IPS-15b (cell line): ENCODE results near the gene CLEC1A.

Source experiments
- H3K27me3 ChIP-seq: one replicate; pipeline ENCODE4 v1.6.1; 2013; ENCODE audit warnings: low read length; ENCODE audit not compliant: control insufficient read depth, insufficient read depth
- H3K36me3 ChIP-seq: one replicate; pipeline ENCODE4 v1.6.1; 2013; ENCODE audit warnings: low read length; ENCODE audit not compliant: control insufficient read depth, insufficient read depth
- H3K4me1 ChIP-seq: one replicate; pipeline ENCODE4 v1.6.1; 2013; ENCODE audit warnings: mild to moderate bottlenecking, low read length; ENCODE audit not compliant: control insufficient read depth, insufficient read depth
- H3K4me3 ChIP-seq: one replicate; pipeline ENCODE4 v1.5.1; 2013; ENCODE audit warnings: low read depth, low read length
- H3K9ac ChIP-seq: one replicate; pipeline ENCODE4 v1.6.1; 2013; ENCODE audit warnings: low read depth, mild to moderate bottlenecking, low read length
- H3K9me3 ChIP-seq: one replicate; pipeline ENCODE4 v1.6.1; 2013; ENCODE audit warnings: mild to moderate bottlenecking, low read length; ENCODE audit not compliant: control insufficient read depth, insufficient read depth

Gene CLEC1A, protein sequence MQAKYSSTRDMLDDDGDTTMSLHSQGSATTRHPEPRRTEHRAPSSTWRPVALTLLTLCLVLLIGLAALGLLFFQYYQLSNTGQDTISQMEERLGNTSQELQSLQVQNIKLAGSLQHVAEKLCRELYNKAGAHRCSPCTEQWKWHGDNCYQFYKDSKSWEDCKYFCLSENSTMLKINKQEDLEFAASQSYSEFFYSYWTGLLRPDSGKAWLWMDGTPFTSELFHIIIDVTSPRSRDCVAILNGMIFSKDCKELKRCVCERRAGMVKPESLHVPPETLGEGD

DNA sequence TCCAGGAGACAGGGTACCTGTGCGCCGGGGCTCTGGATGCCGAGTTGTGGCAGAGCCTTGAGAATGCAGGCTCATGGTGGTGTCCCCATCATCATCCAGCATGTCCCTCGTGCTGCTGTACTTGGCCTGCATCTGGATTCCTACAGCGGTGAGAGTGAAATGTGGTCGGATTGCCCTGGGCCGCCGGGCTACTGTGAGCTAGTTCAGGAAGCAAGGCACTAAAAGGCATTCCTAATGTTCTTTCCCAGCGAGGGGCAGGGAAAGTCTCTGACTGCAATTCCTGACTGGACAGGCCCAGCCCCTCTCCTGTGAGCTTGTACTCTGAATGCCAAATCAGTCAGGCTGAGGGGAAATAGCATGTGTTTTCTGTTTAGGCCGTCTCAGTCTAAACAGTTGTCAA lies at the start of gene CLEC1A:
CLEC1A (minus strand) TSS at position 195 of the 400 bp plus-strand sequence; CDS start at position 132, 63 bp downstream.
- Histone ChIP-seq H3K36me3 (no peaks in the 10 kb centered on the region), H3K4me3 (no peak within 1 kb of the TSS), H3K9ac (no peak within 1 kb of the TSS), H3K4me1 (no peaks in the 10 kb centered on the region), H3K27me3 (no peaks in the 10 kb centered on the region), H3K9me3 (no peaks in the 10 kb centered on the region)

DNA sequence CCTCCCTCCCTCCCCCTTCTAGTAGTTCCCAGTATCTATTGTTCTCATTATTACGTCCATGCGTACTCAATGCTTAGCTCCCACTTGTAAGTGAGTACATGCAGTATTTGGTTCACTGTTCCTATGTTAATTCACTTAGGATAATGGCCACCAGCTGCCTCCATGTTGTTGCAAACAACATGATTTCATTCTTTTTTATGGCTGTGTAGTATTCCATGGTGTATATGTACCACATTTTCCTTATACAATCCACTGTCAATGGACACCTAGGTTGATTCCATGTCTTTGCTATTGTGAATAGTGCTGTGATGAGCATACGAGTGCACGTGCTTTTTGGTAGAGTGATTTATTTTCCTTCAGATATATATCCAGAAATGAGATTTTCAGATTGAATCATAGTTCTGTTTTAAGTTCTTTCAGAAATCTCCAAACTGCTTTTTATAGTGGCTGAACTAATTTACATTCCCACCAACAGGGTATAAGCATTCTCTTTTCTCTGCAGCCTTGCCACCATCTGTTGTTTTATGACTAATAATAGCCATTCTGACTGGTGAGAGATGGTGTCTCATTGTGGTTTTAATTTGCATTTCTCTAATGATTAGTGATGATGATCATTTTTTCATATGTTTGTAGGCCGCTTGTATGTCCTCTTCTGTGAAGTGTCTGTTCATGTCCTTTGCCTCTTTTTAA lies 49.1 kb upstream of the CLEC1A start:
- H3K9ac ChIP-seq: no peak overlapping the region

DNA sequence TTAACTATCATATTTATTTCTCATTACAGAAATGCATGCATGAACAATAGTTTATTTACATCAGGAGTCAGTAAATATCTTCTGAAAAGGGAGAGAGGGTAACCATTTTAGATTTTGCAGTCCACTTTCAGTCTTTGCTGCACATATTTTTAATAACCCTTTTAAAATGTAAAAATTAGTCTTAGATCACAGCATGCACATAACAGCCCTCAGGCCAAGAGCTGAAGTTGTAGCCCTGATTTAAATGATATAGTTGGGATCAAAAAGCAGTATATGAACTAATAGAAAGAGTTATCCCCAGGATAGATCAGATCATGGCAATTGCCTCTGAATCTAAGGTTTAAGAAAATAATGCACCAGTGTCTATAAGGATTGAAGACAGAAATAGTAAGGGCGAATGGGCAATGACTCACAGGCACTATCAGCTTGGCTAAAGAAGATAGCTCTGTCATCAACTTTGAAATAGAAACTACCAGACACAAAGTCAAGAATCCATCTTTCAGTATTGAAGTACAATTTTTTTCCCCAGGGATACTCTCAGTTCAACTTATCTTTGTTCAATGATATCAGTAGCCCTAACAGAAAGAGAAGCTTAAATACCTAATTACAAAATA lies 44.3 kb upstream of the CLEC1A start:
- Histone ChIP-seq H3K4me1 (no peaks in the 10 kb centered on the region), H3K36me3 (no peaks in the 10 kb centered on the region), H3K4me3 (no peak overlapping the region), H3K9ac (no peak overlapping the region), H3K9me3 (no peaks in the 10 kb centered on the region), H3K27me3 (no peaks in the 10 kb centered on the region)

More for the DNA sequence above, 49.1 kb upstream of the CLEC1A start:
- Histone ChIP-seq H3K27me3 (no peaks in the 10 kb centered on the region), H3K4me1 (no peaks in the 10 kb centered on the region), H3K36me3 (no peaks in the 10 kb centered on the region), H3K4me3 (no peak overlapping the region), H3K9me3 (no peaks in the 10 kb centered on the region)

DNA sequence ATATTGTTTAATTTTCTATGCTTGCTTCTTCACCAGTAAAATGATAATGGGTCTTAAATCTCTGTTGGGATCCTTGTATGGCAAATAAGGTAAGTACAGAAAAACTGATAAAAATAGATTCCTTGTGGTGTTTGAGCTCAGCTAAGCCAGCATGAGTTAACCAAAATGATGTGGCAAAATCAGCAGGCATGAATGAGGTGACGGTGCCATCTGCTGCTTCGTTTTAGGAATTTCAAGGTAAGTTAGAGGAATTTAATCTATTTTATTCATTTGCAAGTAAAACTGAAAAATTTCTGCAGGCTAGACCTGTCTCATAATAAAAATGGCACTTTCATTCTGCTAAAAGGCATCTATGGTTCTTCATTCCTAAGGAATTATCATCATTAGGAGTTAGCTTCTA lies 41.2 kb upstream of the CLEC1A start:
- no peaks in the 10 kb centered on the region for H3K36me3 ChIP-seq
- no peaks in the 10 kb centered on the region for H3K27me3 ChIP-seq
- no peak overlapping the region for H3K9ac ChIP-seq
- no peaks in the 10 kb centered on the region for H3K9me3 ChIP-seq
- H3K4me1 ChIP-seq: no peaks in the 10 kb centered on the region
- no peak overlapping the region for H3K4me3 ChIP-seq

DNA sequence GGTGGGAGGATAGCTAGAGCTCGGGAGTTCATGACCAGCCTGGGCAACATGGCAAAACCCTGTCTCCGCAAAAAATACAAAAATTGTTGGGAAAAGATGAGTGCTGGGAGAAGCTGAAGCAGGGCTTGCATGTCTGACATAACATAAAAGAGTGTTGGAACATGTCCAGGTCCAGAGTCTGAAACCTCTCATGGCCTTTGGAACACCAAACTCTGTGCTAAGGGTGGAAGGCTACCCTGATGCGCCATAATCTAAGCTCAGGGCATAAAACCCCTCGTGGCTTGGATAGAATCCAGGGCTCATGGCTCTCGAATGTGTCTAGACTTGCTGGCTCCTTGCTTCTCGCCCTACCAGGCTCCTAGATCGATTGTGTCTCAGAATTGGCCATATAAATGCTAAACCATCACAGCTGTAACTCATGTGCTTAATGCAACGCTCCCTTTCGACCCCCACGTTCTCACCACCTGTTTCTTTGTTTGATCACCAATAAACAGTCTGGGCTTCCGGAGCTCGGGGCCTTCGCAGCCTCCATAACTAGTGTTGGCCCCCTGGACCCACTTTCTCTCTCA lies 37.9 kb upstream of the CLEC1A start:
- Histone ChIP-seq H3K4me3 (no peak overlapping the region), H3K9me3 (no peaks in the 10 kb centered on the region), H3K36me3 (no peaks in the 10 kb centered on the region), H3K9ac (no peak overlapping the region), H3K27me3 (no peaks in the 10 kb centered on the region), H3K4me1 (peaks cover 15% of the 10 kb centered on the region)

DNA sequence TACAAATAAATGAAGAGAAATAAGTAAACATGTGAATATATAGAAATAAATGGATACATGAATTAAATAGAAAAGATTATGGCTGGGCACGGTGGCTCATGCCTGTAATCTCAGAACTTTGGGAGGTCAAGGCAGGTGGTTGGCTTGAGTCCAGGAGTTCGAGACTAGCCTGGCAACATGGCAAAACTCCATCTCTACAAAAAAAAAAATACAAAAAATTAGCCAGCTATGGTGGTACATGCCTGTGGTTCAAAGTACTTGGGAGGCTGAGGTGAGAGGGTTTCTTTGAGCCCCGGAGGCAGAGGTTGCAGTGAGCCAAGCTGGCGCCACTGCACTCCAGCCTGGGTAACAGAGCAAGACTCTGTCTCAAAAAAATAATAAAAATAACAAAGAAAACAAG lies 36.3 kb upstream of the CLEC1A start:
- Histone ChIP-seq H3K9me3 (no peaks in the 10 kb centered on the region), H3K36me3 (no peaks in the 10 kb centered on the region), H3K4me1 (peaks cover 23% of the 10 kb centered on the region), H3K9ac (no peak overlapping the region), H3K27me3 (no peaks in the 10 kb centered on the region), H3K4me3 (no peak overlapping the region)

DNA sequence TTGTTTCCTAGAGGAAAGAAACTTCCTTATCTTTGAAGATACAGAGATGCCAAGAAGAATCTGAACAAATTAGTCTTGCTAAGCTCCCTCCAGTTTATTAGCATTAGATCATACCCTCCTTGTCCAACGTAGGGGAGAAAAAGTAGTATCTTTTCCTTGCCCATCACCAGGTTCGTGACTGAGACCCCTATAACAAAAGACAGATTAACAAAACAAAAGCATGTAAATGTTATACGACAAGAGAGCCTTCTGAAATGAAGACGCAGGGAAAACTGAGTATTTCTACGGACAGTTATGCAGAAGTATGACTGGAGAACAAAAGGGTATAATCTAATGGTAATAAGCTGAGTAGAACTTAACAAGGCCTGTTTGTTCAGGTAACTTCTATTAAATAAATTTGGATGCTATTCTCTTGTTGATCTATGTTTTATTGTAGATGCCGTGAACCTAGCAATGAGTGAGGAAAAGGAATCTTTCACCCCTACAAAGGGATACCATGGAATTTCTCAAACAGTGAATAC lies 34.1 kb upstream of the CLEC1A start:
- Histone ChIP-seq H3K4me1 (peaks cover 29% of the 10 kb centered on the region), H3K27me3 (no peaks in the 10 kb centered on the region), H3K9me3 (no peaks in the 10 kb centered on the region), H3K4me3 (no peak overlapping the region), H3K9ac (no peak overlapping the region), H3K36me3 (no peaks in the 10 kb centered on the region)

DNA sequence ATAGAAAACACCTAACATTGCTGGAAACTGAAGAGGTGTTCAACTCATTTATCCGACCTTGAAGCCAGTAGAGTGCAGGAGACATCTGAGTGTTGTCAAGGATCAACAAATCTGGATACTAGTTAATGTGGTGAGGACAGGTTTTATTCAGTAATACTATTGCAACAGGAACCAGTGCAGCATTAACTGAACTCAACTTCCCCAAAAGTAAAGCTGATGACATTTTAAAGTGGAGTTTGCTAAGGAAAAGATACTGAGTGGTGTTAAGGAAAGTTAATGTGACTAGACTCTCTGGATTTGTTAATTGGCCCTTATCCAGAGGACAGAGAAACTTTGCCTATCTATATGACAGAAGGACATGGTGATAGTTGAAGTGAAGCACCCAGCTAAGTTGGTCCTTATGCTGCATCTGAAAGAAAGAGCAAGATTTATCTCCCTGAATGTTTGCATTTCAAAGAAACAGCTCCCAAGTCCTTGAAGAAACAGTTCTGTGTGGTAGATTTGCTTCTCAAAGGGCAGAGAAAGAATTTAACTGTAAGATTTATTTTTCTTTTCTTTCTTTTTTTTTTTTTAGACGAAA lies 32.4 kb upstream of the CLEC1A start:
- Histone ChIP-seq H3K27me3 (no peaks in the 10 kb centered on the region), H3K4me1 (peaks cover 29% of the 10 kb centered on the region), H3K9ac (no peak overlapping the region), H3K9me3 (no peaks in the 10 kb centered on the region), H3K4me3 (no peak overlapping the region), H3K36me3 (no peaks in the 10 kb centered on the region)

DNA sequence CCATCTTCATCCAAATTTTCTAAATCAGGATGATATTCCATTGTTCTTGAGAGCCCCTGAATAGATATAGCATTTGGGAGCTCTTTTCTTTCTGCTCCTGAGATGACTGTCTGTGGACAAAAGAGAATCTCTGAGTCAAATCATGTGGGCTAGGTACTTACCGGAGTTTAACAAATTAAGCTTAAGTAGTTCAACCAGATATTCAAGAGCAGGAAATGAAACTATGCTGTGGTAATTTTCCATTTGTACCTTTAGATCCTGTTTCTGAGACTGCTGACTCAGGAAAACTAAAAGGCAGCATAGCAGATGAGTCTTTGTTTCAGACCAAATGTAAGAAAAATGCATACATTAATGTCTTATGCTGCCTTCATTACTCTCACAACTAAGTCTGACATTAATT lies 31.3 kb upstream of the CLEC1A start, which contains the start of gene CLEC7A:
CLEC7A (minus strand) TSS at position 158 of the 400 bp plus-strand sequence; CDS start at position 41, 117 bp downstream.
- Histone ChIP-seq H3K9me3 (no peaks in the 10 kb centered on the region), H3K36me3 (no peaks in the 10 kb centered on the region), H3K4me1 (peaks cover 29% of the 10 kb centered on the region), H3K27me3 (no peaks in the 10 kb centered on the region), H3K4me3 (no peak within 1 kb of the TSS), H3K9ac (no peak within 1 kb of the TSS)

DNA sequence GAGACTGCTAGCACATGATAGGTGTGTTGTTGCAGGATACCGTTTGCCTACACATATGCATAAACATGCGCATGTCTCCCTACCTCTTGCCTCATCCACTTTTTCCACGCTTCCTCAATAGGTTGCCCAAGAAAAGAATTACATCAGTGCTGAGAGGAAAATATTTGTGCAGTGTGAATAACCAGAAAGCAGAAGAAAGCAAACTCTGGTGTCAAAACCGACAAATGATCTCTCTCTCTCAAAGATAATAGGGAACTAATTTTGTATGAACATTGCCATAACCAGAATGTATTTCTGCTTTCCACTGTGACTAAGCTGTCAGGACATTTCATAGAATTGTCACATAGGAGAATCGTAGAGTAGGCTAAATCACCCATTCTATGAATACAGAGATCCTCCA lies 29.9 kb upstream of the CLEC1A start:
- Histone ChIP-seq H3K9ac (no peak overlapping the region), H3K36me3 (no peaks in the 10 kb centered on the region), H3K4me3 (no peak overlapping the region), H3K4me1 (peaks cover 29% of the 10 kb centered on the region), H3K9me3 (no peaks in the 10 kb centered on the region), H3K27me3 (no peaks in the 10 kb centered on the region)

DNA sequence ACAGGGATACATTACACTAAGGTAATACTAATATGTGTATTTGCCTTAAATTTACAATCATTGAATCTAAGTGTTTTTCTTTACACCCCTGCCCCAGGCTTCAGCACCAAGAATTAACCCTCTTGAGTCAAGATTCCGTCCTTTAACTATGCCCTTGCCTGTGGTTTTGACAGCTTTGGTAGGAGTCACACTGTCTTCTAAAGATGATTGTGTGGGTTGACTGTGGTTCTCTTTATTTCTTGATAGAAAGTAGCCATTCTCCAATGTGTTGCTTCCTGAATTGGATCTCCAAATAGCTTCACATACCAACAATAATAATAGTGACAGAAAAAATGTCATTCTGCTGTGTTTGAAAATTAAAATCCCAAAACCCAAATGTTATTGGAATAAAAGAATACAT lies 27.6 kb upstream of the CLEC1A start:
- Histone ChIP-seq H3K9ac (no peak overlapping the region), H3K4me3 (no peak overlapping the region), H3K4me1 (peaks cover 14% of the 10 kb centered on the region), H3K36me3 (no peaks in the 10 kb centered on the region), H3K27me3 (no peaks in the 10 kb centered on the region), H3K9me3 (no peaks in the 10 kb centered on the region)
